Activated T-cell treated with anti-CD3 and anti-CD28 coated beads, Interleukin-2, amount 50 U/mL, for 1 hour (primary cell): ENCODE results near the gene UBE2Q2.
"Not testable (repeated sequence)": the region's sequence is repeated elsewhere in the genome, so short reads cannot be mapped to it uniquely, and the experiment has no call there.

Source experiments
- DNase-seq: peaks from one replicate; pipeline ENCODE4 v3.0.0-alpha.2; 2020

The UBE2Q2 gene

GRCh38 chr15:75867449-75867848, 24.2 kb downstream of the UBE2Q2 start:
- DNase-seq: no peak

- DNase-seq: no peak
These were observed 24.8 kb downstream of the UBE2Q2 start for GRCh38 chr15:75868019-75868418.

GRCh38 chr15:75869446-75869845, 26.2 kb downstream of the UBE2Q2 start:
- DNase-seq: no peak

- DNase-seq: not testable (repeated sequence)
These were observed 28.3 kb downstream of the UBE2Q2 start for GRCh38 chr15:75871589-75871988.

GRCh38 chr15:75872403-75872990, 29.2 kb downstream of the UBE2Q2 start:
- DNase-seq: no peak

- DNase-seq: no peak
These were observed 40.8 kb downstream of the UBE2Q2 start for GRCh38 chr15:75884041-75884440.

GRCh38 chr15:75887178-75887577, 43.9 kb downstream of the UBE2Q2 start:
- DNase-seq: no peak

GRCh38 chr15:75891895-75892294, 48.6 kb downstream of the UBE2Q2 start:
- DNase-seq: no peak

- DNase-seq: no peak
These were observed 52.5 kb downstream of the UBE2Q2 start for GRCh38 chr15:75895731-75896130.

GRCh38 chr15:75900577-75900976, 57.3 kb downstream of the UBE2Q2 start:
- DNase-seq: no peak

- DNase-seq: no peak
These were observed 58.9 kb downstream of the UBE2Q2 start for GRCh38 chr15:75902129-75902557.

GRCh38 chr15:75903331-75904239, 60.3 kb downstream of the UBE2Q2 start, which contains the start of gene FBXO22:
Gene FBXO22, plus strand, starts transcription at chr15:75903878. Its CDS starts 86 bp downstream, at chr15:75903964.
- DNase-seq: peak; percentile 91

GRCh38 chr15:75905231-75905630, 62.0 kb downstream of the UBE2Q2 start:
- DNase-seq: no peak

GRCh38 chr15:75910355-75910754, 67.1 kb downstream of the UBE2Q2 start:
- DNase-seq: not testable (repeated sequence)

- no peak for DNase-seq
These were observed 73.7 kb downstream of the UBE2Q2 start for GRCh38 chr15:75916978-75917377.

GRCh38 chr15:75918135-75918534, 74.9 kb downstream of the UBE2Q2 start:
- no peak for DNase-seq

- no peak for DNase-seq
These were observed 76.8 kb downstream of the UBE2Q2 start for GRCh38 chr15:75920079-75920478.

- DNase-seq: no peak
These were observed 78.8 kb downstream of the UBE2Q2 start for GRCh38 chr15:75921732-75922703.

GRCh38 chr15:75923756-75924155, 80.5 kb downstream of the UBE2Q2 start:
- DNase-seq: no peak

- DNase-seq: no peak
These were observed 81.3 kb downstream of the UBE2Q2 start for GRCh38 chr15:75924576-75924975.

GRCh38 chr15:75925440-75925839, 82.2 kb downstream of the UBE2Q2 start:
- no peak for DNase-seq

GRCh38 chr15:75926931-75927330, 83.7 kb downstream of the UBE2Q2 start:
- no peak for DNase-seq

- DNase-seq: no peak
These were observed 84.4 kb downstream of the UBE2Q2 start for GRCh38 chr15:75927601-75928000.
